ENCODE results near the gene KCNQ4.

KCNQ4 gene

DNA sequence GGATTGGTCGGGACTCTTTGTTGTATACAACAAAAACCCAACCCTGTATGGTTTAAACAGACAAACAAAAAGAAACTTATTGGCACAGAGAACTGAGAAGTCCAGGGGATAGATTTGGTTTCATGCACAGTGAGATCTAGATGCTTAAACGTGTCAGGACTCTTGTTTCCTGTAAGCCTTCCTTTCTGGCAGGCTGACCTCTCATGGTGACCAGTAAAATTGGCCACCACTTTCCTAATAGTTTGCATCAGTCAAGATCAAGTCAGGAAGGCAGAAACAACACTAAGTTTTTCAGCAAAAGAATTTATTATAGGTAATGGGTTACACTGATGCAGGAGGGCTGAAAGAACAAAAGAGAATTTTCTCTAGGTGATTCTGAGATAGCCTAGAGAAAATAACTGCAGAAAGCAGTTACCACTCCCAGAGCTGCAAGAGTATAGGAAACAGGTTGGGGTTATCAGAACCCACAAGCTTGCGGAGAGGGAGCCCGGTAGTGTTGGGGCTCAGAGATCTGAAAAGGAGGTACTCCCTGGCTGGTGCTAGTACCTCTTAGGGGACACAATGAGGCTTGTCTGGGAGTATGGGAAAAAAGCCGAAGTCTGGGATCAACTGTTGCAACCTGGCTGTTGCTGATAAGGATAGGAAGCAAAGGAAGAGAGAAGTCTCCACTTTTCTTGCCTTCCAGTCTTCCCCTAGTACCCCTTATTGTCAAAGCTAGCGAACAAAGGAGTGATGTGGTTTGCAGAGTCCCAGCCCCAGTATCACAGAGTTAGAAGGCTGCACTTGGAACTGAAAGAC is 57.1 kb downstream of the KCNQ4 start:
- DNase-seq (ENCODE audit: low read depth), result no peak

GRCh38 chr1:40841602-40842001 is 58.0 kb downstream of the KCNQ4 start:
- DNase-seq (ENCODE audit: low read depth), result no peak

- no peak for DNase-seq (ENCODE audit: low read depth)
These were observed 58.6 kb downstream of the KCNQ4 start for GRCh38 chr1:40842207-40842606.

GRCh38 chr1:40842691-40843090 is 59.1 kb downstream of the KCNQ4 start:
- no peak for DNase-seq (ENCODE audit: low read depth)

DNA sequence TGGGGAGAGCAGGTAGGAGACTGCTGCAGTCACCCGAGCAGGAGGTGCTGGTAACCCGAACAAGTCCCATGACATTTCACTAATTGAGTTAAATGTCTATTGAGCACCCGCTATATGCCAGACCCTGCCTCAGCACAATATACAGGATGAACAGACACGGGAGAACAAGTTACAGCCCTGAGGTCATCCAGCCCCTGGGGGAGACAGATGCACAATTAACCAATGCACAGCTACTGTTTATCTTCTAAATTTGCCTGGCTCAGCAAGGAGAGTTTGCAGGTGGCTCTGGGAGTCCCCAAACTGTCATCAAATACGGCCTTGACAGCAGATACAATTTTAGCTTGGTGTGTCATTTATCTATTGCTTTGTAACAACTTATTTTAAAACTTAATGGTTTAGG is 60.5 kb downstream of the KCNQ4 start:
- DNase-seq (ENCODE audit: low read depth), result no peak

- no peak for DNase-seq (ENCODE audit: low read depth)
These were observed 61.6 kb downstream of the KCNQ4 start for GRCh38 chr1:40844887-40845878.

DNA sequence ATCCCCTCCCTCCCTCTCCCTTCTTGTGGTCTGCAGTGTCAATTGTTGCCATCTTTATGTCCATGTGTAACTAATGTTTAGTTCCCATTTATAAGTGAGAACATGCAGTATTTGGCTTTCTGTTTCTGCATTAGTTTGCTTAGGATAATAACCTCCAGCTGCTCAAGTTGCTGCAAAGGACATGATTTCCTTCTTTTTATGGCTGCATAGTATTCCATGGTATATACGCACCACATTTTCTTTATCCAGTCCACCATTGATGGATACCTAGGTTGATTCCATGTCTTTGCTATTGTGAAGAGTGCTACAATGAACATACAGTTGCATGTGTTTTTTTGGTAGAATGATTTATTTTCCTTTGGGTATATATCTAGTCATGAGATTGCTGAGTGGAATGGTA is 62.3 kb downstream of the KCNQ4 start:
- no peak for DNase-seq (ENCODE audit: low read depth)

DNA sequence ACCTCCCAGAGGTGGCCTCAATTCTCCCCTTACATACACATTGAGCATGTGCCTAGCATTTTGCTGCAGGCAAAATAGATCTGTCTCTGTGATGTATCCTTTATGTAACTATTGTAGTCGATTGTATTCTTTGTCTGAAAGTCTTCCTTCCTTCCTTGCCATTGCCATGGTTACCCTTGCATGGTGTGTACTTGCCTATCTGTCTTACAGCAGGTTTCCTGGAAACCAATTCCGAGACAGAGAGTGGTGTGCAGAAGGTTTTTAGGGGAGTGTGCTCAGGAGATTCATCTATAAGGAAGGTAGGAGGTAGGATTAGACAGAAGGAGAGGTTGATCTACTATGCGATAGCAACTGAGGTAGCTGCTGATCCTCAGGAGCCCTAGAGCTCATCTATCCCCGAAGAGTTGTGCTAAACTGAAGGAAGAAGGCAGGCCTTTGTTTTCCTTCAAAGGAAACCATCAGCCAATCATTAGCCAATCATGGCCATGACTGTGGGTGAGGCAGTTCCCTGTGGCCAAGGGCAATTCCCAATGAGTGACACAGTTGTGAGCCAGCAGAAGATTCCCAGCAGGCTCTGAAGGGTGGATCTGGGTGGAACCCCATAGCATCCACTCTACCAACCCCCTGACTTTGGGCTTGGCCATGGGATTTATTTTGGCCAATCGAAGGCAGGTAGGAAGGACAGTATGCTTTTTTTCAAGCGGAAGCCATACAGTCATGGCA is 63.6 kb downstream of the KCNQ4 start:
- DNase-seq (ENCODE audit: low read depth), result no peak

GRCh38 chr1:40848530-40849189 is 65.1 kb downstream of the KCNQ4 start:
- DNase-seq (ENCODE audit: low read depth), result no peak

DNA sequence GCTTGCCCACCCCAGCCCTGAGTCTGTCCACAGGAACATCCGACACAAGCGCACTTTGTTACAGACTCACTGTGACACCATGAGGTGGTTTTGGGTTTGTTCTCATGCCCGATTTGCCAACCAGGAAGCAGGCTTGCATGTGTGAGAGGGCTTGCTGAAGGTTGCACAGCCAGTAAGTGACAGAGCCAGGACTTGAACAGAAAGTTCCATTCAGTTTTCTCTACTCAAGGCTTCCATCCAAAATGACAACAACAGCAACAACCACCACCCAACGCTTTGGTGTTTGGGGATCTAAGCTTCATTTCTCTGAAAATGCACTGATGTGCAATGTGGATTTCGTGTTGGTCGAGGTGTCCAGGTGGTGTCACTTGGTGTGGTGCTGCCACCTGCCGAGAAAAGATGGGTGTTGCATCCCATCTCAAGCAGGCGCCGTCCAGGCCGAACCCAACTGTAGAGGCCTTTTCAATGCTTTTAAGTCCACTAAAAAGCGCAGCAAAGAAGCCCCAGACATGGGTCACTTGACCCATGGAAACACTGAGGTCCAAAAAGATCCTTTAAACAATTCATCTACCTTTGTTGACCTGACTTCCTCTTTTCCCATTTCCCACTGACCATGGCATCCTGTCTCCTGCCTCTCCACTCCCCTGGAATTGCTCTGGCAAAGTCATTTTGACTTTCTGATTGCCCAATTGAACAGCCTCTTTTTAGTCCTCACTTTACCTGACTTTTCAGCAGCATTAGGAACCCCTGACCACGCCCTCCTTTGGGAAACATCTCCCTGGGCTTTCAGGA is 66.4 kb downstream of the KCNQ4 start:
- DNase-seq (ENCODE audit: low read depth), result peak; percentile 57

DNA sequence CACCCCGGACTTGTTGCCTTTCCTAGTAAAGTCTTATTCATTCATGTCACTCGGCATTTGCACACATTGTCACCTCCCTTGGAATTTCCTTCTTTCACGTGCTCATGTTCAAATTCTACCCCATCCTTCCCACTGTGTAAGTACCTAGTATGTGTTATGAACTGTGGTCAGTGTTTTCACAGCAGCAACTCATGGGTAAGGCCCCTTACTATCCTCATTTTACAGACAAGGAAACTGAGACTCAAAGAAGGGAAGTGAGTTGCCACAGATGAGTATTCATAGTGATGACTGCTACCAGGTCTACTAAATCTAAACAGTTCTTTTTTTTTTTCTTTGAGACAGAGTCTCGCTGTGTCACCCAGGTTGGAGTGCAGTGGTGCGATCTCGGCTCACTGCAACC is 68.1 kb downstream of the KCNQ4 start:
- no peak for DNase-seq (ENCODE audit: low read depth)

- DNase-seq (ENCODE audit: low read depth), result no peak
These were observed 69.7 kb downstream of the KCNQ4 start for GRCh38 chr1:40853113-40853884.

DNA sequence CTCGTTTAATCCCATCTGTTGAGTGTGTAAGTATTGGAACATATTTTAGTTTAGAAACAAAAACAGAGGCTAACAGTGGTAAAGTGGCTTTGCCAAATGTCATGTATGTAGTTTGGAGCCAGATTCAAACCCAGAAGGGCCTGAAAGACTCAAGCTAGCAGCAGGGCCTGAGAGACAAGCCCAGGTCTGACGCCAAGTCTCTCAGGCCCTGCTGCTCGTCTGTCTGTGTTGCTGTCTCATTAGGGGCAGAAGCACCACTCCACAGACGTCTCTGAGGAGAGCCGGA is 70.2 kb downstream of the KCNQ4 start:
- no peak for DNase-seq (ENCODE audit: low read depth)

GRCh38 chr1:40855513-40855912 is 71.9 kb downstream of the KCNQ4 start:
- DNase-seq (ENCODE audit: low read depth), result no peak

DNA sequence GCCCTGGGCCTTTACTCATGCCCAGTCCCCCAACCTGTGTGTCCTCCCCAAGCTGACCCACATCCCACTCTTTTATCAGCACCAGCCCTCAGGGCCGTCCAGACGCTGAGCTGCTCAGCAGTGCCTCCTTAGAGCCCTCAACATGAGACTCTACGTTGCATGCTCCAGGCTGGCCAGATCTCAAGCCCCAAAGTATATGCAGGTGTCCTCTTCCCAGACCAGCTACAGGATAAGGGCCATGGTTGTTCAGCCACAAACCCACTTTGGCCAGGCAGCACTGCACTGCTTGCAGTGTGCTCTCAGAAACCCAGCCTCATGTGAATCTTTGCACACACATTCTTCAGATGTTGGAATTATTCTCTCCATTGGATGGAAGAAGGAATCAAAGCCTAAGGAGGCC is 72.5 kb downstream of the KCNQ4 start:
- DNase-seq (ENCODE audit: low read depth), result no peak

GRCh38 chr1:40856656-40857302 is 73.2 kb downstream of the KCNQ4 start:
- no peak for DNase-seq (ENCODE audit: low read depth)

GRCh38 chr1:40857737-40858136 is 74.2 kb downstream of the KCNQ4 start:
- DNase-seq (ENCODE audit: low read depth), result no peak

GRCh38 chr1:40858856-40859416 is 75.3 kb downstream of the KCNQ4 start:
- DNase-seq (ENCODE audit: low read depth), result no peak

- DNase-seq (ENCODE audit: low read depth), result no peak
These were observed 77.2 kb downstream of the KCNQ4 start for GRCh38 chr1:40860706-40861223.
